ENCODE measurements around the gene C16orf54. TPM values are rescaled to one million over a fixed set of nuclear protein-coding genes. Genes with fewer than 3 reads are reported as not detected.
"Not testable (repeated sequence)": the region's sequence is repeated elsewhere in the genome, so short reads cannot be mapped to it uniquely, and the experiment has no call there.

C16orf54 gene
- polyA plus RNA-seq, 4 donors = 0.22 to 2.2 (median 1.2) TPM

GRCh38 chr16:29694384-29695195, 51.2 kb downstream of the C16orf54 start:
- Histone ChIP-seq H3K4me1 (ENCODE audit: control insufficient read depth in 3 of 3, insufficient read depth in 2 of 3, low read depth in 1 of 3, low read length in 2 of 3) (no peaks in the 10 kb centered on the region), H3K9me3 (ENCODE audit: control insufficient read depth in 2 of 2, insufficient read depth in 1 of 2, low read depth in 1 of 2, low read length in 1 of 2) (peaks cover 0 to 17% of the 10 kb centered on the region in 2 donors), H3K27ac (ENCODE audit: low read depth in 1 of 3, low read length in 2 of 3) (no peak overlapping the region), H3K27me3 (ENCODE audit: control insufficient read depth in 3 of 3, insufficient read depth in 3 of 3, low read length in 3 of 3) (no peaks in the 10 kb centered on the region), H3K36me3 (ENCODE audit: control insufficient read depth in 3 of 3, insufficient read depth in 2 of 3, low read depth in 1 of 3, low read length in 3 of 3) (peaks cover 0 to 72% (median 0%) of the 10 kb centered on the region in 3 donors), H3K4me3 (ENCODE audit: low read depth in 1 of 3, low read length in 3 of 3) (no peak overlapping the region)
- FAIRE-seq = no peak
- no peak for DNase-seq
- 83 to 92% (median 87%) methylated on average over 23 to 41 of the region's 41 CpGs for WGBS, 3 donors

- WGBS, 3 donors = 97 to 98% (median 97%) methylated on average over 26 of the region's 26 CpGs
- H3K27me3 ChIP-seq (ENCODE audit: control insufficient read depth in 3 of 3, insufficient read depth in 3 of 3, low read length in 3 of 3); H3K4me1 ChIP-seq (ENCODE audit: control insufficient read depth in 3 of 3, insufficient read depth in 2 of 3, low read depth in 1 of 3, low read length in 2 of 3); H3K9me3 ChIP-seq (ENCODE audit: control insufficient read depth in 2 of 2, insufficient read depth in 1 of 2, low read depth in 1 of 2, low read length in 1 of 2); DNase-seq; FAIRE-seq; H3K4me3 ChIP-seq (ENCODE audit: low read depth in 1 of 3, low read length in 3 of 3); H3K27ac ChIP-seq (ENCODE audit: low read depth in 1 of 3, low read length in 2 of 3): not testable (repeated sequence)
- H3K36me3 ChIP-seq (ENCODE audit: control insufficient read depth in 3 of 3, insufficient read depth in 2 of 3, low read depth in 1 of 3, low read length in 3 of 3) = peaks cover 0 to 75% (median 0%) of the 10 kb centered on the region in 3 donors
Measured at GRCh38 chr16:29692606-29693005, 53.2 kb downstream of the C16orf54 start.

Other genes with a start within 250 kb of the C16orf54 start
- gene NPIPB12, start 239.6 kb downstream of the C16orf54 start, polyA plus RNA-seq = 100 to 1,000 TPM in 2 of 4 donors, 10 to 100 TPM in 2; 28.7 to 167 (median 96.8) TPM
- gene SPN, start 82.7 kb downstream of the C16orf54 start, polyA plus RNA-seq = 1 to 10 TPM; 1.1 to 4.8 (median 1.4) TPM
- 100 to 1,000 TPM in 1 of 4 donors, 10 to 100 TPM in 3; 30.2 to 286 (median 32.0) TPM for gene QPRT, start 66.8 kb downstream of the C16orf54 start, polyA plus RNA-seq
- gene ZG16, start 32.3 kb upstream of the C16orf54 start, polyA plus RNA-seq = 100 to 1,000 TPM in 1 of 4 donors, 10 to 100 TPM in 2, 1 to 10 TPM in 1; 4.8 to 186 (median 47.4) TPM
- gene KIF22, start 44.8 kb upstream of the C16orf54 start, polyA plus RNA-seq = 10 to 100 TPM; 17.0 to 61.7 (median 34.5) TPM
- 100 to 1,000 TPM in 2 of 4 donors, 10 to 100 TPM in 2; 91.9 to 269 (median 170) TPM for gene MAZ, start 60.5 kb upstream of the C16orf54 start, polyA plus RNA-seq
- 1 to 10 TPM in 2 of 4 donors, under 1 TPM in 1, not detected in 1; 0.27 to 6.3 (median 2.7) TPM for gene PRRT2, start 66.2 kb upstream of the C16orf54 start, polyA plus RNA-seq
- gene PAGR1, start 70.2 kb upstream of the C16orf54 start, polyA plus RNA-seq = 10 to 100 TPM; 36.9 to 46.0 (median 43.1) TPM
- gene MVP, start 74.5 kb upstream of the C16orf54 start, polyA plus RNA-seq = 100 to 1,000 TPM; 175 to 558 (median 292) TPM
- 10 to 100 TPM; 51.9 to 76.9 (median 61.2) TPM for gene CDIPT, start 117.2 kb upstream of the C16orf54 start, polyA plus RNA-seq
- 10 to 100 TPM in 2 of 4 donors, under 1 TPM in 2; 0.67 to 38.9 (median 8.8) TPM for gene SEZ6L2, start 153.6 kb upstream of the C16orf54 start, polyA plus RNA-seq
- 10 to 100 TPM in 1 of 4 donors, 1 to 10 TPM in 2, under 1 TPM in 1; 0.67 to 11.5 (median 3.0) TPM for gene ASPHD1, start 154.5 kb upstream of the C16orf54 start, polyA plus RNA-seq
- 10 to 100 TPM; 10.8 to 26.6 (median 15.9) TPM for gene KCTD13, start 180.2 kb upstream of the C16orf54 start, polyA plus RNA-seq
- 100 to 1,000 TPM; 163 to 334 (median 242) TPM for gene TMEM219, start 216.1 kb upstream of the C16orf54 start, polyA plus RNA-seq
- 10 to 100 TPM; 21.6 to 36.7 (median 29.0) TPM for gene TAOK2, start 227.9 kb upstream of the C16orf54 start, polyA plus RNA-seq
- 10 to 100 TPM; 10.1 to 15.2 (median 14.8) TPM for gene HIRIP3, start 249.6 kb upstream of the C16orf54 start, polyA plus RNA-seq

Data from small intestine (tissue), 7 donors.